Activated CD8-positive, alpha-beta memory T cell treated with anti-CD3 and anti-CD28 coated beads, Interleukin-2, amount 50 U/mL, for 24 hours (primary cell): Measurements from ENCODE around the gene DNTTIP2.
A peak's percentile ranks its signal among the peaks of the same experiment; 100 is the strongest.
"Not testable (repeated sequence)": the region's sequence is repeated elsewhere in the genome, so short reads cannot be mapped to it uniquely, and the experiment has no call there.

Experiments
- DNase-seq: peaks from one replicate; pipeline ENCODE4 v3.0.0-alpha.2; 2020; ENCODE audit errors: extremely low read depth

The DNTTIP2 gene

DNA sequence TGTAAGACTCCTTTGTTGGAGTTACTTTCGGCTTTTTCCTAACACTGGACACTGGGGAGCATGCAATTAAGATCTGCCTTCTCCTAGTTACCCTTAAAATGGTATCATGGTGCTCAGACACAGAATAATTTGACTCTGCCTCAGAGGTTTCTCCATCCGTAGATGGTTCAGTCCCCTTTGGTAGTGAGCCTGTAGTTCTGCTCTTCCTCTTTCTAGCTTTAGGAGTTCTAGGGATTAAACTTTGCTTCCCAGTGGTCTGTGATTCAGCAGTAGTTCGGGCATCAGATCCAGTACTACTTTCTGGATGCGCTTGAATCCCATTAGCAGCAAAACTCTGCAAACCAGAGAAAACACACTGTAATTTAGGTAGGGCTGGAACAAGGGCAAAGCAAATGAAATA is 1.5 kb downstream of the DNTTIP2 start:
- no peak for DNase-seq

- DNase-seq: no peak
These were observed 2.8 kb downstream of the DNTTIP2 start for GRCh38 chr1:93876244-93876643.

DNA sequence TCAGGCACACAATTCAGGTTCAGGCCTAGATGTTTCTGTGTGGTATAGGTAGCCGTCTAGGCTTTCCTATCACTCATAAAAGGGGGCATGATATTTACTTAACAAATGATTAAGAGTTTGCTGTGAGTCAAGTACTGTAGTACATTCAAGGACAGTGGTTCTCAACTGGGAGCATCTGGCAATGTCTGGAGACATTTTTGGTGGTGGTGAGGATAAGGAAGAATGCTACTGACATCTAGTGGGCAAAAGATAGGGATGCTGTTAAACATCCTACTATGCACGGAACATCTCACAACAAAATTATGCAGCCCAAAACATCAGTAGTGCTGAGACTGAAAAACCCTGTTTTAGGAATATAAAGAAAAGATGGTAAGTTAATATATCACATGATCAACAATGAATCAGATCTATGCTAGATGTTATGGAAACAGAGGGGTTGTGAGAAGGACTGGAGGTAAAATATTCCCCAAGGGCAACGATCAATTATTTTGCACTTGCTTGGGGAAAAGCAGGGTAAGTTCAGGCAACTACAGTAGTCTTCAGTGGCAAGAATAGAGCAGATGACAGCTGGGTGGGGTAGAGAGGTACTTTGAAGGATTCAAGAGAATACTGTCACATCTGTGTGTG is 4.9 kb downstream of the DNTTIP2 start:
- DNase-seq: no peak

DNA sequence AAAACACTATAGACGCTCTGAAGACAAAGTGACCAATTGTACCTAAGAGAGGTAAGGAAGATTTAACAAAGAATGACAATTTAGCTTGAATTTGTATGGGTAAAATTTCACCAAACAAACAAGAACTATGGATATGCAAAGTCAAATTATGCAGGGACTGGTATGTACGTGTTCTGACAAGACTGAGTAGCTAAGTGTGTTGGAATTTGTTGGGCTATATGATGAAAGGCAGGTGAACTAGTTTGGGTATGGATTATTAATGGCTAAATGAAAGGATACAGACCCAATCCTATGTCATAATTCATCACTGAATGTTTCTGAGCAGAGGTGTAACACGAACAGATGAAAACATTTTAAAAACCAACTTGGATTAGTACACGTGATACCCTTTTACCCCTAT is 7.6 kb downstream of the DNTTIP2 start:
- no peak for DNase-seq

DNA sequence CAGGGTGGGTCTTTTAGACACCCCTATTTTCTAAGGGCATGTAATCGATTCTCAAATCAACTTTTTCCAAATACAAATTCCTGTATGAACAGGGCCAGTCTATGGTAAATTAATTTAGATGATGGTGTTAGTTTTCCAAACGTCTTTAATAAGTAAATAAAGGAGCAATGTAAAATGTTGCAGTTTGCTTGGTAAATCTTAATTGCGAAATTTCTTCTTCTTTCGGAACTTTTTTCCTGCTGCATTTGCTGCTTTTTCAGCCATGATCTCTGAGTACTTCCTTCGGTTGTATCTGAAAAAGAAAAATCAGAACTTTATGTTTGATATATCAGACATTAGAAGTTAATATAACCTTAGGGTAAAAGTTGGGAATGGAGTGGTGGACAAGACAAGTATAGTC is 9.4 kb downstream of the DNTTIP2 start:
- no peak for DNase-seq

- DNase-seq: not testable (repeated sequence)
These were observed 10.5 kb downstream of the DNTTIP2 start for GRCh38 chr1:93868492-93868891.

- no peak for DNase-seq
These were observed 13.8 kb downstream of the DNTTIP2 start for GRCh38 chr1:93865253-93865652.

- DNase-seq: no peak
These were observed 14.8 kb downstream of the DNTTIP2 start for GRCh38 chr1:93864175-93864574.

DNA sequence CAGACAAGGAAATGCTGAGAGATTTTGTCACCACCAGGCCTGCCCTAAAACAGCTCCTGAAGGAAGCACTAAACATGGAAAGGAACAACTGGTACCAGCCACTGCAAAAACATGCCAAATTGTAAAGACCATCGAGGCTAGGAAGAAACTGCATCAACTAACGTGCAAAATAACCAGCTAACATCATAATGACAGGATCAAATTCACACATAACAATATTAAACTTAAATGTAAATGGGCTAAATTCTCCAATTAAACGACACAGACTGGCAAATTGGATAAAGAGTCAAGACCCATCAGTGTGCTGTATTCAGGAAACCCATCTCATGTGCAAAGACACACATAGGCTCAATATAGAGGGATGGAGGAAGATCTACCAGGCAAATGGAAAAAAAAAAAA is 21.4 kb downstream of the DNTTIP2 start:
- DNase-seq: not testable (repeated sequence)

- DNase-seq: not testable (repeated sequence)
These were observed 23.0 kb downstream of the DNTTIP2 start for GRCh38 chr1:93855983-93856382.

DNA sequence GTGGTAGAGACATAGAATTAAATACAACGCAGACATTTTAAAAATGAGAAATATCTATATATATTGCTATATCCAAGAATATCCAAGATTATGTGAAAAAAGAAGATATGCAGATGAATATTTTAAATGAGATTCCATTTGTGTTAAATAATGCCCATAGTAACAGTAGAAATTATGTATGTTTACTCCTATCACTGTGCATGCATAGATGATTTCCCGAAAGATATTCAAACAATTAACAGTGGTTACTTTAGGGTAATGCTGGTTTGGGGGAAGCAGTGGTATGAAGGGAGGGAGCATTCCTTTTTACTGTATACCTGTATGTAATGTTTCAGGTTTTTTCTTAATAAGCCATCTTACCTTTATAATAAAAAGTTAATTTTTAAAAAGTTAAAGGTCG is 25.1 kb downstream of the DNTTIP2 start:
- DNase-seq: no peak

- no peak for DNase-seq
These were observed 27.1 kb downstream of the DNTTIP2 start for GRCh38 chr1:93851878-93852277.

DNA sequence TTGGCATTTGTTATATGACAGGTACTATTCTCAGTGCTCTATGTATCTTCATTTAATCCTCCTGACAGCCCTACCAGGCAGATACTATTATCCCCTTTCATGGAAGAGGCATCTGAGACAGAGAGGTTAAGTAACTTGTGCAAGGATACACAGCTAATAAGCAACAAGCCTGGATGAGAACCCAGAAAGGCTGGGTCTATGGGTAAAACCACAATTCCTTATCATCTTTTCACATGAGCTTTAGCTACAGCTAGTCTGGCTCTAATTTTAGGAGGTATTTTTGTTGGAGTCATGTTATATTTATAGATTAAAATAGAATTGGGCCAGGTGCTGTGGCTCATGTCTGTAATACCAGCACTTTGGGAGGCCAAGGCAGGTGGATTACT is 27.7 kb downstream of the DNTTIP2 start:
- DNase-seq: no peak

GRCh38 chr1:93850687-93851326 is 28.2 kb downstream of the DNTTIP2 start:
- DNase-seq: not testable (repeated sequence)

DNA sequence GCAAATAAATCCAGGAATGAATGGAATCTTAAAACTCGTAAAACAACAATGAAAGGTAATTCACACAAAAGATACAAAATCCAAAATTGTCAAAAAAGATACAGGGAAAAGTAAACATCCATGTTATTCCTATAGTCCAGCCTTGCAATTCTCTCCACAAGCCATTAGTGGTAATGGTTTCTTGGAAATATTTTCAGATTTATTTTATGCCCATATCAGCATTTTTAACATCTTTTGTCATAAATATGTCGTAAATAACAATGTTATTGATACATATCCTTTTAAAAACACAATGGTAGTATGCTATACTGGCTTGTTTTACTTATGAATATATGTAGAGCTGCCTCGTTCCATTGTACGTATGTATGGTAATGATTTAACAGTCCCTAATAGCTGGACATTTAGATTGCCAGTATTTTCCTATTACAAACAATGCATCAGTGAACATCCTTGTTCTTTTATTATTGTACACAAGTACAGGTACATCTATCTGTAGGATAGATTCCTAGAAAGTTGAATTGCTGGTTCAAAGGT is 30.6 kb downstream of the DNTTIP2 start:
- DNase-seq: no peak

DNA sequence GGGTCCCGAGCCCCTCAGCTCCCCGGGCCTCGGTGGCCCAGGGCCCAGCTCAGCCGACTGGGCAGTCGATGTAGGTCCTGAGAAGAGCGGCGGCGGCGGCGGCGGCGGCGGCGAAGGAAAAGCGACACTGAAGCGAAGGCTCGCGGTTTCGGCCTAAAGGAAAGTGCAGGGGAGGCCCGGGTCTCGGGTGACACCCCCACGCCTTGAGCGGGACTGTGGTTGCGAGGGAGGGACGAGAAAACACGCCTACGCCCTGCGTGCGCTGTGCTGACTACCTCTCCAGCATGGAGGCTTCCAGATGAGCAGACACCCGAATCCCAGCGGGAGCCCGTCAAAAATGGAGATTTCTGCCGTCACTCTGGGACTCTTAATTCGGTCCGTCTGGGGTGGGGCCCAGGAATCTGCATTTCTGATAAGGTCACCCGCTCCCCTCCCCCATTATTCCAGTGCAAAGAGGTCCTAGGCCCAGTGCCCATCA is 31.2 kb downstream of the DNTTIP2 start:
- DNase-seq: peak; percentile 12

- DNase-seq: peak; percentile 70
These were observed 31.8 kb downstream of the DNTTIP2 start for GRCh38 chr1:93846992-93847810.

GRCh38 chr1:93846206-93846991 is 32.6 kb downstream of the DNTTIP2 start:
- peak; percentile 57 for DNase-seq

DNA sequence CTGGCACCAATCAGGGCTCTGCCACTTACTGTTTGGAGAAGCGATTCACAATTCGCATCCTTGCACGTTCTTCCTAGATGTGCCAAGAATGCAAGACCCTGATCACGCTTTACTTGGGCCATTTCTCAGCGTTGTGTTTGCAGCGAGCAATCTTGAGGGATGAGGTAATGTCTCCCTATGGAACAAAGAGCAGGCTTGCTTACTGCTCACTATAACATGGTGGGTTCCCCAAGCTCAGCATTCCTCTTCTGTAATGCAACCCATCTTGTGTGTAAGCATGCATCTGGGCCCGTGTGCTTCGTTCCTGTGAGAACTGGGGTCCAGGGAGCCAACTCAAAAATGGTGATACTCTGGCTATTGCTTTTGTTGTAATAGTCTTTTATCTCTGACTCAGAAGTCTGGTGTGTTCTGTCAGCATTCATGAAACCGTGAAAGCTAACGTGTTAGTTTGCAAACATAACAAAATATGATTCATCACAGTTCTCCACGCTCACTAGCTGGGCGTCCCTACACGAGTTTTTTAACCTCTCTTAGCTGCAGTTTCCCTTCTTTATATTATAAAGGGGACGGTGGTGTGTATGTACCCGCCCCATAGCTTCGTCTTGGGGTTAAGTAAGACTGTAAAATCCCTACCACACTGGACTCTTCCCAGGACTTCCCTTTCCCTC is 33.3 kb downstream of the DNTTIP2 start:
- DNase-seq: peak; percentile 6

GRCh38 chr1:93844262-93845045 is 34.6 kb downstream of the DNTTIP2 start:
- peak; percentile 13 for DNase-seq
